ENCODE measurements around the gene NRIP2.

- TF ChIP-seq CTCF (IDR thresholded peaks at IDR 0.05) = no peak
- TF ChIP-seq POLR2A (IDR thresholded peaks at IDR 0.05) = no peak
These were observed 28.0 kb upstream of the NRIP2 start for GRCh38 chr12:2862876-2863275.

Data from esophagus squamous epithelium (tissue), 4 donors.